NT2/D1 (cell line): ENCODE results near the gene PRKCB.

Source experiments
- YY1 ChIP-seq: IDR thresholded peaks from 2 replicates; pipeline ENCODE4 v1.6.1; 2011; ENCODE audit not compliant: insufficient read length, insufficient read depth
- ZNF274 ChIP-seq: IDR thresholded peaks from 2 replicates; pipeline ENCODE4 v1.6.1; 2011; ENCODE audit warnings: mild to moderate bottlenecking, low read depth, low read length

DNA sequence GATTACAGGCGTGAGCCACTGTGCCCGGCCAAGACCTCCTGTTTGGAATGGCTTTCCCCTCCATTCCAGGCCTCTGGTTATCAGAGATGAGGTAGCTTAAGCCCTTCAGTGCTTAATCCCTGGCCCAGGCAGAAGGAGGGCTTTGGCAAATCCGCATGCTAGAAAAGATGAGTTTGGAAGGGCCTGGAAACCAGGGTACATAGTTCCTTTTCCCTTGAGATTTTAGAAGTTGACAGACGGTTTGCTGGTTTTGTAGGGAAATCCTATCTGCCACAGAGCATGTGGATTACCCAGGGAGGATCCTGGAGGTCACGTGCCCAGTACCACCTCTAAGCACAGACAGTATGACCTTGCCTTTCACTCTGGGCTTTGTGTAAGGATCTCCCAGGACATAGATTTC lies 305.7 kb downstream of the PRKCB start:
- no peak for TF ChIP-seq ZNF274
- no peak for TF ChIP-seq YY1
